ENCODE data around the gene NSMF.

The NSMF gene

GRCh38 chr9:137421838-137422603, 37.1 kb downstream of the NSMF start:
- TF ChIP-seq HDGF (IDR thresholded peaks at IDR 0.05; ENCODE audit: borderline replicate concordance) (no peak), L3MBTL2 (conservative IDR thresholded peaks at IDR 0.05) (no peak), SUZ12 (IDR thresholded peaks at IDR 0.05) (no peak)
- CTCF ChIA-PET, result interaction anchor here (1.1 kb wide), 1 partner anchor 10 kb away, joined by 3 read pairs; no protein-coding TSS in a partner anchor
- DNase-seq (ENCODE audit: extremely low spot score), result no peak
- POLR2A ChIA-PET, result interaction anchor here (0.6 to 2.4 kb wide), 11 partner anchors 7 to 181 kb away, joined by 3 to 18 read pairs (median 4); partner anchors contain the start of genes ENTPD8, MRPL41, NRARP and TUBB4B

- ChIA-PET POLR2A (no interaction called here), CTCF (no interaction called here)
- no peak for DNase-seq (ENCODE audit: extremely low spot score)
- TF ChIP-seq HDGF (IDR thresholded peaks at IDR 0.05; ENCODE audit: borderline replicate concordance), result no peak
- TF ChIP-seq FOXK2 (IDR thresholded peaks at IDR 0.05), result no peak
- no peak for TF ChIP-seq SP1 (IDR thresholded peaks at IDR 0.05)
- no peak for TF ChIP-seq SUZ12 (IDR thresholded peaks at IDR 0.05)
- TF ChIP-seq L3MBTL2 (conservative IDR thresholded peaks at IDR 0.05), result no peak
- TF ChIP-seq TARDBP (IDR thresholded peaks at IDR 0.05), result no peak
- TF ChIP-seq ZNF384 (IDR thresholded peaks at IDR 0.05), result no peak
Measured at GRCh38 chr9:137417161-137418021, 41.7 kb downstream of the NSMF start.

- TF ChIP-seq ELF4 (IDR thresholded peaks at IDR 0.05), result no peak
- TF ChIP-seq LEF1 (IDR thresholded peaks at IDR 0.05; ENCODE audit: borderline replicate concordance), result no peak
- TF ChIP-seq CTBP1 (IDR thresholded peaks at IDR 0.05; ENCODE audit: borderline replicate concordance), result no peak
- no peak for TF ChIP-seq BHLHE40 (IDR thresholded peaks at IDR 0.05; ENCODE audit: borderline replicate concordance)
- no peak for TF ChIP-seq ARNT (IDR thresholded peaks at IDR 0.05)
- TF ChIP-seq FOXM1 (IDR thresholded peaks at IDR 0.05; ENCODE audit: borderline replicate concordance), result no peak
- no peak for TF ChIP-seq FOXK2 (IDR thresholded peaks at IDR 0.05)
- no peak for TF ChIP-seq HDGF (IDR thresholded peaks at IDR 0.05; ENCODE audit: borderline replicate concordance)
- TF ChIP-seq L3MBTL2 (conservative IDR thresholded peaks at IDR 0.05), result no peak
- TF ChIP-seq FOXA1 (IDR thresholded peaks at IDR 0.05), result no peak
- no peak for TF ChIP-seq NFRKB (IDR thresholded peaks at IDR 0.05)
- TF ChIP-seq ZNF384 (IDR thresholded peaks at IDR 0.05), result no peak
- TF ChIP-seq SUZ12 (IDR thresholded peaks at IDR 0.05), result no peak
- no peak for TF ChIP-seq TARDBP (IDR thresholded peaks at IDR 0.05)
- no peak for TF ChIP-seq SP1 (IDR thresholded peaks at IDR 0.05)
- TF ChIP-seq PKNOX1 (IDR thresholded peaks at IDR 0.05), result no peak
- ChIA-PET CTCF (no interaction called here), POLR2A (no interaction called here)
- DNase-seq (ENCODE audit: extremely low spot score), result no peak
Measured at GRCh38 chr9:137416563-137417151, 42.5 kb downstream of the NSMF start.

- ChIA-PET POLR2A (no interaction called here), CTCF (no interaction called here)
- no peak for TF ChIP-seq BHLHE40 (IDR thresholded peaks at IDR 0.05; ENCODE audit: borderline replicate concordance)
- TF ChIP-seq FOXK2 (IDR thresholded peaks at IDR 0.05), result no peak
- no peak for DNase-seq (ENCODE audit: extremely low spot score)
Measured at GRCh38 chr9:137416006-137416562, 43.0 kb downstream of the NSMF start.

GRCh38 chr9:137415451-137415850, 43.7 kb downstream of the NSMF start:
- POLR2A ChIA-PET, result interaction anchor here (1.1 kb wide), 1 partner anchor 7 kb away, joined by 3 read pairs; no protein-coding TSS in a partner anchor
- CTCF ChIA-PET, result no interaction called here
- TF ChIP-seq FOXK2 (IDR thresholded peaks at IDR 0.05), result no peak
- TF ChIP-seq ZNF384 (IDR thresholded peaks at IDR 0.05), result no peak
- TF ChIP-seq NFRKB (IDR thresholded peaks at IDR 0.05), result no peak
- TF ChIP-seq TARDBP (IDR thresholded peaks at IDR 0.05), result no peak
- TF ChIP-seq SUZ12 (IDR thresholded peaks at IDR 0.05), result no peak
- no peak for TF ChIP-seq CTBP1 (IDR thresholded peaks at IDR 0.05; ENCODE audit: borderline replicate concordance)
- TF ChIP-seq PKNOX1 (IDR thresholded peaks at IDR 0.05), result no peak
- no peak for TF ChIP-seq ELF4 (IDR thresholded peaks at IDR 0.05)
- no peak for TF ChIP-seq ARNT (IDR thresholded peaks at IDR 0.05)
- DNase-seq (ENCODE audit: extremely low spot score), result no peak

- ChIA-PET POLR2A (interaction anchor here (2.0 kb wide), 2 partner anchors 10 to 111 kb away, joined by 5 to 6 read pairs; partner anchors contain the start of genes EXD3, NOXA1 and NRARP), CTCF (interaction anchor here (0.8 kb wide), 1 partner anchor 10 kb away, joined by 3 read pairs; no protein-coding TSS in a partner anchor)
- no peak for TF ChIP-seq SP1 (IDR thresholded peaks at IDR 0.05)
- TF ChIP-seq FOXK2 (IDR thresholded peaks at IDR 0.05), result no peak
- no peak for DNase-seq (ENCODE audit: extremely low spot score)
Measured at GRCh38 chr9:137412431-137412830, 46.7 kb downstream of the NSMF start.
